SK-N-MC (cell line): ENCODE measurements around the gene HERC2.

ENCODE experiments used
- DNase-seq: peaks from one replicate; pipeline ENCODE4 v3.0.0-alpha.2; 2011; ENCODE audit warnings: low read depth, low spot score
- H3K27ac ChIP-seq: fragments of 200-600 bp; sonication (generic); 2 replicates; pipeline ENCODE4 v1.5.1; 2016; ENCODE audit warnings: mixed run types
- H3K36me3 ChIP-seq: fragments of 200-600 bp; sonication (generic); 2 replicates; pipeline ENCODE4 v1.6.1; 2017; ENCODE audit warnings: antibody characterized with exemption, low read length, mixed read lengths; ENCODE audit not compliant: insufficient read depth
- H3K4me3 ChIP-seq: fragments of 200-600 bp; sonication (generic); 2 replicates; pipeline ENCODE4 v1.5.1; 2016
- H3K9ac ChIP-seq: fragments of 200-600 bp; sonication (generic); 2 replicates; pipeline ENCODE4 v1.8.0; 2017; ENCODE audit warnings: mixed run types, mixed read lengths; ENCODE audit not compliant: insufficient read length
- H3K9me3 ChIP-seq: fragments of 200-600 bp; sonication (generic); 2 replicates; pipeline ENCODE4 v1.6.1; 2017; ENCODE audit warnings: low read depth, mild to moderate bottlenecking, antibody characterized with exemption, low read length, moderate library complexity, mixed read lengths
- EZH2 ChIP-seq: fragments of 200-600 bp; sonication (generic); IDR thresholded peaks from one replicate; pipeline ENCODE4 v1.6.1; 2017; ENCODE audit warnings: antibody characterized with exemption
- FOXP2 ChIP-seq: optimal IDR thresholded peaks from 2 replicates; pipeline ENCODE3; 2011; ENCODE audit warnings: mild to moderate bottlenecking, moderate library complexity; ENCODE audit not compliant: insufficient read depth; ENCODE audit errors: extremely low read length, control extremely low read depth
- POLR2AphosphoS5 ChIP-seq: IDR thresholded peaks from 2 replicates; pipeline ENCODE4 v1.6.1; 2012; ENCODE audit warnings: mild to moderate bottlenecking, low read depth, low read length, borderline replicate concordance

The HERC2 gene

DNA sequence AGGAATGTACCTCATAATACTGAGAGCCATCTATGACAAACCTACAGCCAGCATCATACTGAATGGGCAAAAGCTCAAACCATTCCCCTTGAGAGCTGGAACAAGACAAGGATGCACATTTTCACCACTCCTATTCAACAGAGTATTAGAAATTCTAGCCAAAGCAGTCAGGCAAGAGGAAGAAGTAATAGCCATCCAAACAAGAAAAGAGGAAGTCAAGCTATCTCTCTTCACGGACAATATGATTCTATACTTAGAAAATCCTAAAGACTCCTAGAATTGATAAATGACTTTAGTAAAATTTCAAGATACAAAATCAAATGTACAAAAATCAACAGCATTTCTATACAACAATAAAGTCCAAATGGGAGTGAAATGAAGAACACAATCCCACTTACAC is 253.0 kb downstream of the HERC2 start:
- H3K9ac ChIP-seq: no peak overlapping the region
- H3K4me3 ChIP-seq: no peak overlapping the region
- H3K27ac ChIP-seq: no peak overlapping the region
- DNase-seq: no peak
- no peak for TF ChIP-seq EZH2
- TF ChIP-seq POLR2AphosphoS5: no peak
- TF ChIP-seq FOXP2: no peak
- no peaks in the 10 kb centered on the region for H3K9me3 ChIP-seq
- no peaks in the 10 kb centered on the region for H3K36me3 ChIP-seq

DNA sequence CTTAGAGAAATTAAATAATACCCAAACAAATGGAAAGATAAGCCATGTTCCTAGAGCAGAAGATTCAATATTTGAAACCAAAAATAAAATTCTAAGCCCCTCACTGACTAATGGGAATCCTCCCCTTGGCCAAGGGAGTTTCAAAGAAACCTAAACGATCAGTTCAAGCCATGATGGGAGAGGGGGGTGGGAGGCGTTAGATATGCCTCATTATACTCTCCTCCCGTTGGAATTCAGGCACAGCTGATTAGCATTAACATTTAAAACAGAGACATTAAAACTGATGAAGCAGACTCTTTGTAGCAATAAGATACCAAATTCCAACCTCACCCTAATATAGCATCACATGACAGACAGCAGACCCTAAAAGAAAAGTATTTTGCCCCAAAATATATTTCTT is 255.7 kb downstream of the HERC2 start:
- TF ChIP-seq EZH2 (no peak), FOXP2 (no peak), POLR2AphosphoS5 (no peak)
- no peak for DNase-seq

More for the DNA sequence above, 255.7 kb downstream of the HERC2 start:
- Histone ChIP-seq H3K36me3 (no peaks in the 10 kb centered on the region), H3K27ac (no peak overlapping the region), H3K4me3 (no peak overlapping the region), H3K9me3 (no peaks in the 10 kb centered on the region), H3K9ac (no peak overlapping the region)
